ENCODE measurements around the gene CISD2.
"Not testable (repeated sequence)": the region's sequence is repeated elsewhere in the genome, so short reads cannot be mapped to it uniquely, and the experiment has no call there.

The CISD2 gene

GRCh38 chr4:102935716-102936115 lies 66.9 kb downstream of the CISD2 start:
- no peak for DNase-seq

GRCh38 chr4:102938063-102938462 lies 69.3 kb downstream of the CISD2 start:
- not testable (repeated sequence) for DNase-seq
